Activated B cell treated with CpG ODN at 0.5 μM for 24 hours (primary cell): ENCODE data around the gene PRG3. TPM values are rescaled to one million over a fixed set of nuclear protein-coding genes. Genes with fewer than 3 reads are reported as not detected.

Experiments used
- ATAC-seq: fragments of 200-7000 bp; cut with Tn5 transposase; one replicate; pipeline ENCODE4 v1.10.0; 2021; ENCODE audit warnings: low read depth, mild to moderate bottlenecking, moderate library complexity
- CTCF ChIA-PET: fragments of 350-600 bp; sonication (Branson Sonifier 250); formaldehyde crosslinking; loops from one replicate; lab custom pipeline; 2021; ENCODE audit warnings: antibody characterized with exemption; lab: Charles Lee
- POLR2A ChIA-PET: fragments of 350-600 bp; sonication (Branson Sonifier 250); formaldehyde crosslinking; loops from one replicate; lab custom pipeline; 2021; ENCODE audit warnings: antibody characterized with exemption; lab: Charles Lee
- DNase-seq: peaks from one replicate; pipeline ENCODE4 v3.0.0; 2022
- H3K27ac Mint-ChIP-seq: one replicate; pipeline ENCODE4 v1.8.0; 2020; ENCODE audit warnings: mixed read lengths
- H3K27me3 Mint-ChIP-seq: one replicate; pipeline ENCODE4 v1.8.0; 2021; ENCODE audit warnings: mixed read lengths
- H3K36me3 Mint-ChIP-seq: one replicate; pipeline ENCODE4 v1.8.0; 2021; ENCODE audit warnings: low read depth, mixed read lengths
- H3K4me1 Mint-ChIP-seq: one replicate; pipeline ENCODE4 v1.8.0; 2021; ENCODE audit warnings: mixed read lengths
- H3K4me3 Mint-ChIP-seq: one replicate; pipeline ENCODE4 v1.8.0; 2020; ENCODE audit warnings: mild to moderate bottlenecking, mixed read lengths
- H3K9me3 Mint-ChIP-seq: one replicate; pipeline ENCODE4 v1.8.0; 2020; ENCODE audit warnings: mixed read lengths
- intact Hi-C: fragments of 100-400 bp; cut with micrococcal nuclease; formaldehyde crosslinking; loops from one replicate; pipeline ENCODE4 v1.15.1; 2024
- total RNA-seq: library from RNA; stranded (reverse); gene quantifications from 2 replicates; pipeline ENCODE4 v1.2.3, GENCODE V29; 2022
- TF ChIP-seq, protein P1 (sequence below): fragments of 200-600 bp; IDR thresholded peaks from one replicate; pipeline ENCODE4 v1.8.0; 2022; ENCODE audit warnings: antibody characterized with exemption, mild to moderate bottlenecking

PRG3 gene
- total RNA-seq, 1 donor from 2014 or later = not detected

DNA sequence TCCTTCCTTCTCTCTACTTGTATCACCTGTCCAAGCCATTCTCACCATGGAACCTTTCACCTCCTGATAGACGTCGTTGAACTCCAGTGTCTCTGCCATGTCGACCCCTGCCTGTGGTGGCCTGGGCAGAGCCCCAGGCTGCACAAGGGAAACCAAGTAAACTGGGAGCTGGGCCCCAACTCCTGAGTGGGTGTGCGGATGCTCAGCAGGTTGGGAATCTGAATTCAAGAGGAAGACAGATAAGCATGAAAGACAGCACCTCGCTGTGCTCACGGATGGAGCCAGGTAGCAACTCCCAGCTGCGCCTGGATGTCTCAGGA, 46.0 kb downstream of the PRG3 start:
- no peak for ATAC-seq
- no peaks in the 10 kb centered on the region for H3K9me3 Mint-ChIP-seq
- H3K36me3 Mint-ChIP-seq = peaks cover 45% of the 10 kb centered on the region
- CTCF ChIA-PET = interaction anchor here (2.0 kb wide), 1 partner anchor 10 kb away, joined by 8 read pairs; the partner anchor contains the start of gene TNKS1BP1
- intact Hi-C loops = loop anchor here (1.0 to 5.0 kb wide), 6 partner anchors 10 to 407 kb away; partner anchors contain the start of genes CLP1, MED19, SELENOH and TIMM10
- peaks cover 33% of the 10 kb centered on the region for H3K4me1 Mint-ChIP-seq
- TF ChIP-seq, protein P1, sequence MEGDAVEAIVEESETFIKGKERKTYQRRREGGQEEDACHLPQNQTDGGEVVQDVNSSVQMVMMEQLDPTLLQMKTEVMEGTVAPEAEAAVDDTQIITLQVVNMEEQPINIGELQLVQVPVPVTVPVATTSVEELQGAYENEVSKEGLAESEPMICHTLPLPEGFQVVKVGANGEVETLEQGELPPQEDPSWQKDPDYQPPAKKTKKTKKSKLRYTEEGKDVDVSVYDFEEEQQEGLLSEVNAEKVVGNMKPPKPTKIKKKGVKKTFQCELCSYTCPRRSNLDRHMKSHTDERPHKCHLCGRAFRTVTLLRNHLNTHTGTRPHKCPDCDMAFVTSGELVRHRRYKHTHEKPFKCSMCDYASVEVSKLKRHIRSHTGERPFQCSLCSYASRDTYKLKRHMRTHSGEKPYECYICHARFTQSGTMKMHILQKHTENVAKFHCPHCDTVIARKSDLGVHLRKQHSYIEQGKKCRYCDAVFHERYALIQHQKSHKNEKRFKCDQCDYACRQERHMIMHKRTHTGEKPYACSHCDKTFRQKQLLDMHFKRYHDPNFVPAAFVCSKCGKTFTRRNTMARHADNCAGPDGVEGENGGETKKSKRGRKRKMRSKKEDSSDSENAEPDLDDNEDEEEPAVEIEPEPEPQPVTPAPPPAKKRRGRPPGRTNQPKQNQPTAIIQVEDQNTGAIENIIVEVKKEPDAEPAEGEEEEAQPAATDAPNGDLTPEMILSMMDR = no peak
- no peak for DNase-seq
- peak overlapping the region; percentile 85 for H3K27ac Mint-ChIP-seq
- peak overlapping the region; percentile 94 for H3K4me3 Mint-ChIP-seq
- POLR2A ChIA-PET = interaction anchor here (0.8 to 4.2 kb wide), 12 partner anchors 9 to 406 kb away, joined by 3 to 92 read pairs (median 4); partner anchors contain the start of genes CLP1, SELENOH, TIMM10 and TNKS1BP1
- H3K27me3 Mint-ChIP-seq = peaks cover 2% of the 10 kb centered on the region

DNA sequence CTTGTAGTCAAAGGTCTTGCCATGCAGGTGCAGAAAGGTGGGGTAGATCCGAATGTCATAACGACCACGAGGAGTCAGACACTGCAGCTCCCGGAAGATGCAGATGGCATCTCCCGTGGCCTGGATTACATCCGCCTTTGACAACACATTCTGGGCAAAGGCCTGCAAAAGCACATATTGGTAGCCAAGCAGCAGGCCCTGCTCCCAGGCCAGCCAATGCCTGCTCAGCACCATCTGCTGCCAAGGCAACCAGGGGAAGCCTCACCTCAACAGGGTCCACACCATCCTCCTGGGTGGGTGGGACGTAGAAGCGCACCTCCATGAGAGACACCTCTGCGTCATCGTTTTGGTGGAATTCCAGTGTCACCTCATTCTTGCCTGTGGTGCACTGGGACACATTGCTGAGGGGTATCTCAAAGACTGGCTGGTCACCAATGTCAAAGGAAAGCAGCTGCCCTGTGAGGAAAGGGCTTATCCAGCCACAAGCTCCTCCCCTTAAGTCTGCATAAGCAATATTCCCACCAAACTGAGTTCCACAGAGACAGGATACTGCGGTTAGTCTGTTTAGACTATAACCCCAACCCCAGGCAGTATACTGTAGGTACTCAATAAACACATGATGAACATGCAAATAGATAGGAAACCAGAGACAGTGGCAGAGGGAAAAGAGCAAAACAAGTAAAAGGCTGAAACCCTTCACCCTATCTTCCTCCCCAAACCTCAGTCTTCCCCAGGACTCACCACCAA, 48.1 kb downstream of the PRG3 start:
- intact Hi-C loops = no loop called here
- ChIA-PET CTCF (no interaction called here), POLR2A (no interaction called here)
- no peak overlapping the region for H3K4me3 Mint-ChIP-seq
- no peak overlapping the region for H3K27ac Mint-ChIP-seq
- DNase-seq (no peak), ATAC-seq (no peak)
- peaks cover under 1% of the 10 kb centered on the region for H3K27me3 Mint-ChIP-seq
- H3K36me3 Mint-ChIP-seq = peaks cover 66% of the 10 kb centered on the region
- no peaks in the 10 kb centered on the region for H3K9me3 Mint-ChIP-seq
- H3K4me1 Mint-ChIP-seq = peaks cover 38% of the 10 kb centered on the region
- TF ChIP-seq, protein P1 = no peak

DNA sequence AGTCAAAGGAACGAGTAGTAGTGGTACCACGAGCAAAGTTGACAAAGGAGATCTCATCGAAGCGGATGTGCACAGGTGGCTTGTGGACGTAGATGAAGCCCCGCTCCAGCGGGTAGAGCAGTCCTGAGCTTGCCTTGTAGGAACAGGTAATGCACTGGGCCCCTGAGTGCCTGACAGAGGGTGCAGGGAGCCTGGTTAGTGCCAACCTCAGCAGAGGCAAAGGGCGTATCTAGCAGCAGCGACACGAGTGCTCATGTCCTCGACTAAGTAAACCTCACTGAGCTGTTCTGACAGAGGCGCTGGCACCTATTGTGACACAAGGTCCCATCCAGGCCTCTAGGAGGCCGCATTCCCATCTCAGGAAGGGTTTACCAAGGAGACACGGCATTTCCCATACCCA, 49.2 kb downstream of the PRG3 start:
- TF ChIP-seq, protein P1 = no peak
- Mint-ChIP-seq H3K36me3 (peaks cover 78% of the 10 kb centered on the region), H3K4me1 (peaks cover 39% of the 10 kb centered on the region), H3K9me3 (no peaks in the 10 kb centered on the region), H3K27ac (no peak overlapping the region), H3K4me3 (no peak overlapping the region), H3K27me3 (no peaks in the 10 kb centered on the region)
- ATAC-seq = no peak
- POLR2A ChIA-PET = no interaction called here
- intact Hi-C loops = no loop called here
- no peak for DNase-seq
- CTCF ChIA-PET = interaction anchor here (0.9 kb wide), 1 partner anchor 17 kb away, joined by 3 read pairs; no protein-coding TSS in a partner anchor

DNA sequence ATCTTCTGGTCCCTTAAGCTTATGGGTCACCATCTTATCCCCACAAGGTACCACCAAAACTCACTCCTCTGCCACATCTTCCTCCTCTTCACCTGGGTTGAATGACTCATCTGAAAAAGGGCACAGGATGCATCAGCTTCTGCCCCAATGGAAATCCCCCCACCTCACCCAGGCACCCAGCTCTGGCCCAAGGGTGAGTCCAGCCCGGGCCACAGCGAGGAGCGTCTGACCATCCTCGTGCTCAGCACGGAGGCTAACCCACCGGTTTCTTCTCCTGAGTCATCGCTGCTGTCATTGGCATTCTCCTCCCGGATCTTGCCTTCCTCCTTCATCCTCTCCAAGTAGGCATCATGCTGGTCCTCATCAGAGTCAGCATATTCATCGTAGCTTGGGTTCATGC, 50.9 kb downstream of the PRG3 start:
- CTCF ChIA-PET = interaction anchor here (1.2 kb wide), 1 partner anchor 13 kb away, joined by 3 read pairs; no protein-coding TSS in a partner anchor
- Mint-ChIP-seq H3K36me3 (peaks cover 91% of the 10 kb centered on the region), H3K4me1 (peaks cover 42% of the 10 kb centered on the region), H3K4me3 (no peak overlapping the region), H3K9me3 (no peaks in the 10 kb centered on the region), H3K27ac (peak overlapping the region; percentile 53), H3K27me3 (no peaks in the 10 kb centered on the region)
- intact Hi-C loops = no loop called here
- TF ChIP-seq, protein P1 = no peak
- DNase-seq (no peak), ATAC-seq (no peak)
- POLR2A ChIA-PET = interaction anchor here (0.6 kb wide), 1 partner anchor 128 kb away, joined by 6 read pairs; no protein-coding TSS in a partner anchor

DNA sequence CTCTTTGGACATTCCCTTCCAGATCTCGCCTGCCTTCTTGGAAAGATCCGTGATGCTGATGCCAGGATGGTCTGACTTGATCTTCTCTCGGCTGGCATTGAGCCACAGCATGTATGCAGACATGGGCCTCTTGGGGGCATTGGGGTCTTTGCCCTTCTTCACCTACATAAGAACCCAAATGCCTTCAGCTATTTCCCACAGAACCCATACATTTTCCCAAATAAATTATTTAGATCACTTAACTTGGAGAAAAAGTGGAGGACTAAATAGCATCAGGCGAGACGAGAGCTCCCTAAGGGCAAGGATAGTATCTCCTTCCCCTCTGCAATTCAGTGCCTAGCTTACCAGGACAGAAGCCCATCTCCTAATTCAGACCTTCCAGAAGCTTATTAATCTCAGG, 53.2 kb downstream of the PRG3 start:
- DNase-seq (no peak), ATAC-seq (no peak)
- H3K27me3 Mint-ChIP-seq = no peaks in the 10 kb centered on the region
- H3K4me3 Mint-ChIP-seq = no peak overlapping the region
- TF ChIP-seq, protein P1 = no peak
- H3K27ac Mint-ChIP-seq = no peak overlapping the region
- POLR2A ChIA-PET = no interaction called here
- peaks cover 78% of the 10 kb centered on the region for H3K36me3 Mint-ChIP-seq
- intact Hi-C loops = loop anchor here (10.0 kb wide), 1 partner anchor 1197 kb away; no protein-coding TSS in a partner anchor
- H3K4me1 Mint-ChIP-seq = peaks cover 37% of the 10 kb centered on the region
- CTCF ChIA-PET = no interaction called here
- no peaks in the 10 kb centered on the region for H3K9me3 Mint-ChIP-seq
